ENCODE data around the gene SYVN1.

GRCh38 chr11:65156926-65157325 is 22.6 kb upstream of the SYVN1 start:
- TF ChIP-seq CTCF (IDR thresholded peaks at IDR 0.05; ENCODE audit: low read depth, low read length, missing input control) (no peak), GABPA (IDR thresholded peaks at IDR 0.05 in 1 of 2, conservative IDR thresholded peaks at IDR 0.05 in 1 of 2) (no peak), SP1 (IDR thresholded peaks at IDR 0.05) (no peak), JUND (IDR thresholded peaks at IDR 0.05) (no peak), TAF1 (conservative IDR thresholded peaks at IDR 0.05) (no peak), RAD21 (IDR thresholded peaks at IDR 0.05) (no peak), REST (IDR thresholded peaks at IDR 0.05) (no peak), EGR1 (IDR thresholded peaks at IDR 0.05; ENCODE audit: low read depth in 2 of 2) (no peak)

Data from liver (tissue), 3 donors.